HG03442 (cell line): Measurements from ENCODE around the gene PRKAB2.
A peak's percentile ranks its signal among the peaks of the same experiment; 100 is the strongest.
"Not testable (repeated sequence)": the region's sequence is repeated elsewhere in the genome, so short reads cannot be mapped to it uniquely, and the experiment has no call there.

ENCODE experiments used
- ATAC-seq: cut with Tn5 transposase; IDR thresholded peaks from one replicate; pipeline ENCODE4 v1.9.1; 2021; ENCODE audit warnings: mild to moderate bottlenecking, moderate library complexity; ENCODE audit not compliant: unreplicated experiment

PRKAB2 gene, protein sequence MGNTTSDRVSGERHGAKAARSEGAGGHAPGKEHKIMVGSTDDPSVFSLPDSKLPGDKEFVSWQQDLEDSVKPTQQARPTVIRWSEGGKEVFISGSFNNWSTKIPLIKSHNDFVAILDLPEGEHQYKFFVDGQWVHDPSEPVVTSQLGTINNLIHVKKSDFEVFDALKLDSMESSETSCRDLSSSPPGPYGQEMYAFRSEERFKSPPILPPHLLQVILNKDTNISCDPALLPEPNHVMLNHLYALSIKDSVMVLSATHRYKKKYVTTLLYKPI

DNA sequence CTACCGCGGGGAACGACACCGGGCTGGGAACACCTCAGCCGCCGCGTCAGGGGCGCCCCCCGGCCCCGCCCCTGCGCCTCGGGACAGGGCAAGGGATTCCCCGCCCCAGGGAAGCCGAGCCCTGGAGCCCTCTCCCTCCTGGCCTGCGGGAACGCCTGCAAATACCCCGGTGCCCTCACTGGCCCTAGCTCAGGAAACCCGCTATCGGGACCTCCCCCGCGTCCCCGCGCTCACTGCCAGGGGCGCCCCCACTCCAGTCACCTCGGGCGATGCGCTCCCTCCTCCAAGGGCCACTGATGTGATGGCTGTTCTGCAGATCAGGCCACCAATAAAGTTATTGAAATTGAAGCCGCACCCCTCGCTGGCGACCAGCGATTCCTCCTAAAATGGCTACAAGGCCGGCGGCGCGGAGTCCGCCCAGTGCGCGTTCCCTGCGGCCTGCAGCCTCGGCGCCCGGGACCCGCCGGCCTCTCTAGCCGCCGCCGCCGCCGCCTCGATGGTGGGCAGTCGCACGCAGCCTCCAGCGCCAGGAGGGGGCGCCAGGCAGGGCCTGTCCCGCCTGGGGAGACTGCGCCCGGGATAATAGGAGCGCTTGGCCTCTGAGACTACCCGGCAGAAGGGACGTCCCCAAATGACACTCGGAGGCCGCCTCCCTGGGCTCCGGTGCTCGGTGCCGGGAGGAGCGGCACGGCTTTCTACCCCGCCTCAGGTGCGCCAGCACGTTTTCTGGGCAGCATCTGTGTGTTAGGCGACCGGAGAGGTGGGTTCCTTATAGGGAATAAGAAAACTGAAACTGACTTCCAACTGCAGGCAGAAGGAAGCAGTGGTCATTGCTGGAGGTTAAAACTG is at the start of gene PRKAB2:
PRKAB2 (minus strand) TSS at position 303 of the 849 bp plus-strand sequence. CDS start 326 bp downstream, outside the sequence.
- peak; percentile 81 for ATAC-seq

DNA sequence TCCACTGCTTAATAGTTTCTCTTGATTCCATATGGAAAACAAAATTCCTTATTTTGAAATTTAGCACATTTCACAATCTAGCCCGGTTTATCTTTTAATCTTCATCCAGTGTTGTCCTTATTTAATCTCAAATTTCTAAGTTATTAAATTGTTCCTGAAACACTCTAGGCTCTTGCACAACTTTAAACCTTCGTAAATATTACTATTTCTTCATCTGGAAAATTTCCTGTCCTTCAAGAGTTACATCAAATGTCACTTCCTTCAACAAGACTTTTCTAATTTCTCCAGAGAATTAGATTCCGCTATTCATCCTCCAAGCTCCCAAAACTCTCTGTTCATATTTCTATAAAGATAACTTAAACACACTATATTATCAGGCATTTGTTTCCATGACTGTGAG is 46.3 kb upstream of the PRKAB2 start:
- ATAC-seq, result no peak

DNA sequence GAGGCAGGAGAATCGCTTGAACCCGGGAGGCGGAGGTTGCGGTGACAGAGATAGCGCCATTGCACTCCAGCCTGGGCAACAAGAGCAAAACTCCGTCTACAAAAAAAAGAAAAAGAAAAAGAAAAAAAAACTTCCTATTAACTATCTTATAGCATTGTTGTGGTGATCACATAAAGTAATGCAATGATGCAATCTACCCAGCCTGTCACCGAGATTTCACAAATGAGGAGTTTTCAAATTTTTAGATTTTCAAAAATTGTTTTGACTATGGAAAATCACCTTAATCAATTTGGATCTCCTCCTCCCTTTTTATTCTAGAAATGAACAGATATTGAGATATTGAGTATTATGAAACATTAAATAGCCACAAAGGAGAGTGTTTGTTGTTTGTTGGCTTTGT is 44.9 kb upstream of the PRKAB2 start:
- ATAC-seq, result no peak

DNA sequence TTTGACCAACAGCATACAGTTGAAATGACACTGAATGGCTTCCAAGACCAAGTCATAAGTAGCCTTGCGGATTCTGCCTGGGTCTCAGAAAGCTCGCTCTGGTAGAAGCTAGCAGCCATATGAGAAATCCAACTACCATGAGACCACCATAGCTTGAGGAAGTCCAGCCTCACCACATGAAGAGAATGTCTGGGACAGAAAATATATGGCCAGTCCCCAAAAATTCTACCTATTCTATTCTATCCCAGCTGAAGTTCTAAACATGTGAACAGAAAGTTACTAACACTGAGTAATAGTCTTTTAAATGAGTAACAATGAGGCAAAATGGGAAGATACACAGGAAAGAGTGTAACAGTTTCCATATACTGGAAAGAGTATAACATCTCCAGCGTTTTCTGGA is 43.9 kb upstream of the PRKAB2 start:
- no peak for ATAC-seq

DNA sequence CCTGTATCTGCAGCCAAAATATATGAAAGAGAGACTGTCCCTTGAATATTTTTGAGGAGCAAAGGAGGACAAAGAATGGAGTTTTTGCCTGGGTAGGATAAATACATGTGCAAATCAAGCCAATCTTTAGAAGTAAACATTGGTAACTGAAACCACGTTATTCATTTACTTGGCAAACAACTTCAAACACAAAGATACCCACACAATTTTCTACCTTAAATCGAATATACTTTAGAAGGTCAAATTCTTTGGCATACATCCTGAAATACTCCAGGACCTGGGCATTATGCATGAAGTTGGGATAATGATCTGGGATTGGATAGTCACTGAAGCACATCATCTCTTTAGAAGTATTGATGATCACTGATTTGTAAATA is 43.3 kb upstream of the PRKAB2 start:
- no peak for ATAC-seq

DNA sequence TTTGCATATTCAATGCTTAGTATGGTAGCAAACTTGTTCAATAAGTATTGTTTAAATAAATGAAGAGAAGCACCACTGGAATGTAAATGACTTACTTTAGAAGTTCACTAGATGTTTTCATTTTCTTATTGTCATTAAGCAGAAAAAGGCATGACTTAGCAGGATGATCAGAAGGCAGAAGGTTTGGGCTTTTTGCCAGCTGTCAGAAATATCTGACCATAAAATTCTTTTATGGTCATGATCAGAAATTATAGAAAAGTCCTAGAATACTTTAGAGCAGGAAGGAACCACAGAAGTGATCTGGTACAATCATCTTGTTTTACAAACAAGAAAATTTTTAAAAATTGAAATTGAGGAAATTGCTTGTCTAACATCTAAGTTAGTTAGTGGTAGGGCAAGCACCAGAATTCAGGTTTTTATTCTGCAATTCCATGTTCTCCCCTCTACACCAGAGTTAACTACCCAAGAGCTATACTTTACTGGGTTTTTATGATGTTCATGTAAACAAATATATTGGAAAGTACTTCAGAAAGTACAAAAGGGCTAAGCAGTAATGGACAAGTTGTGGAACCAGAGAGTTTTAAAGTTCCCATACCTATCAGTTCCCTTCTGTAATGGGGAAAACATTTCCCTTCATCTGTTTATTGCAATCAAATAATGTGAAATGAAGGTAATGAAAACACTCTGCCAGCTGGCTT is 42.7 kb upstream of the PRKAB2 start:
- ATAC-seq, result no peak

DNA sequence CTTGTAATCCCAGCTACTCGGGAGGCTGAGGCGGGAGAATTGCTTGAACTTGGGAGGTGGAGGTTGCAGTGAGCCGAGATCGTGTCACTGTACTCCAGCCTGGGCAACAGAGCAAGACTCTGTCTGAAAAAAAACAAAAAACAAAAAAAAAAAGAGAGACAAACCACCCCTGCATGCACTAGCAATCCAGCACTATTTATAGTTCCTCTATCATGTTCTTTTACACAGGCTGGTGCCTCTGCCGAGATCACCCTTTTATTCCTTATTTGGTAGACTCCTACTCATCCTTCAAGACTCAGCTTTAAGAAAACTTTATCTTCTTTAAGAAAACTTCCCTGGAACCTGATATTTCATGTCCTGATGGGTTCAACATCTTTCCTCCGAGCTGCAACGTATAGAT is 42.1 kb upstream of the PRKAB2 start:
- no peak for ATAC-seq

DNA sequence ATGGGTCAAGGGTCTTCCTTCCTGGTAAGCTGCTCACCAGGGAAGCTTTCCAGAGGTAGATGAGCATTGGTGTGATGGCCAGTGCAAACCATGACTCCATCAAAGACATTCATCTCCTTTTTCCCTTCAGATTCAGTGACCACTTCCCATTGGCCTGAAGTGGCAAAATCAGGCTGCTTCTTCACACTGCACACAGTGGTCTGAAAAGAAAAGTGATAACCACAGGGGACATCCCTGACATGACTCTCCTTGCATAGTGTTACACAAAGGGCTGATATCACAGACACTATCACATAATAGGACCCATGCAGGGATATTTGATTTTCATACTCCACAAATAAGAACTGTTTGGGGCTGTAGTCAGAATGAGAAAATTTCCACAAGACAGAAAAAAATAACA is 41.0 kb upstream of the PRKAB2 start:
- ATAC-seq, result no peak

DNA sequence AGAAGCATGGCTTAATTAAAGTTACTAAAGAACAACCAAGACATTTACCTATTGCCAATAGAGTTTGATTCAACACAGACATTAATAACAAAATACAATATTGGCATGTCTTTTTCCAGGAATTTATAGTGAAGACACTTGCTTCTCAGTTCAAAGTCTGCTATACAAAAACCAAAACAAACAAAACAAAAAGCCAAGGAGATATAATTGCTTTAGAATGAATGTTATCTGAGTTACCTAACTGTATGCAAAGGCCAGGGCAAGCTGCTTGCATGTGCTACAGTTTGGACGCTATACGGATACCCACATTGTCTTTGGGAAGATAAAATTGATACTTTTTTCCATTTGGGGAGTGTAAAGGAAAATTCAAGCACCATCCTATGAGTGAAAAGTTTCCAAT is 39.3 kb upstream of the PRKAB2 start:
- no peak for ATAC-seq

DNA sequence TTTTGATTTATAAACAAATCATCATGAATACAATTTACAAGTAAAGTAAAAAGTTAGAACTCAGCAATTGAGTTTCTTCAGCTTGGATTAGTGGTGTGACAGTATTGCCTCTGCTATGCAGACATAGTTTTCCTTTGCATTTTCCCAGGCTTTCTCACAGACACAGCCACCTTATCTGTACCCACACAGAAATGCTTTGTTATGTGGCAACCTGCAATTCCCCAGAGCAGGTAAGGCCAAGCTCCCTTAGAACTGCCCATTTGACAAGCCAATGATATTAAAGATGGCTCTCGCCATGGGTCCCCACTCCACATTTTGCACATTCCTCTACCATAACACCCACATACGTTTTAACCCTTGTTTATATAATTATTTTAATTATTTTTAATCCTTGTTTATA is 38.7 kb upstream of the PRKAB2 start:
- no peak for ATAC-seq

DNA sequence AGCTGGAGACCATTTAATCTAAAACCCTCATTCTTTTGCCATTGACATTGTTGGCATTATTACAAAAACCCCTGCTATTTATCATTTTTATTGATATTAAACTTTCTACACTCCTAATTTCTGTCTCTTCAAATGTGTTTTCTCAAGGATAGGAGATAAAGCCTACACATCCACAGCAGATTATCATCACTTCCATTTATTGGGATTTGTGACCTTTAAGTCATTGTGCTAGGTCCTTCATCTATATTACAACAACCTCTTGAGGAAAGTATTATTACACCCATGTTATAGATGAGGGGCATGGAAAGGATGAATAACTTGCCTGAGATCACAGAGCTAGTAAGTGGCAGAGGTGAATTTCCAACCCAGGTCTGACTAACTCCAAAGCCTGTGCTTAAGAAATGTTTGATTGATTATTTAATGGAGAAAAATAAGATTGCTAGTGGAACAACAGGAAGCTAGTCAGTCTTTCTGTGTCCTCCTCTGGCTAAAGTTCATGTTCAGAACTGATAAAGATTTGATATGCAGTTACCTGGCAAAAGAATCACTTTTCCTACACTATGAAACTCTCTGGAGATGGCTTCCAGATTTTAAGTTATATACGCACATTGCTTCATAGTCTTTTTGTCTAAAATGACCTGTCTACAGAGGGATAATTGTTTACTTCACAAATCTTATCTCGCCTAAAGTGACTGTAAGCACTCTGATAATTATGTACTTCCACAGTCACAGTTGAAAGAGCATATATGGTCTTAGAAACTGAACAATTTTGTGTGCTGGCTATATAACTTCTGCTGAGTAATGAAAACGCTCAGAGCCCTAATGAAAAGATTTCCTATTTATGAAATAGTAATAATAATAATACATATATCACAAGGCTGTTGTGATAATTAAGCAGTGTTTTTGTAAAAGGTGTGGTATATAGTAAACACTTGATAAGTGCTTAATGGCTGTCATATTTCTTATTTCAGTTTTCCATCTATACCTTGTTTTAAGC is 37.9 kb upstream of the PRKAB2 start:
- ATAC-seq, result no peak

DNA sequence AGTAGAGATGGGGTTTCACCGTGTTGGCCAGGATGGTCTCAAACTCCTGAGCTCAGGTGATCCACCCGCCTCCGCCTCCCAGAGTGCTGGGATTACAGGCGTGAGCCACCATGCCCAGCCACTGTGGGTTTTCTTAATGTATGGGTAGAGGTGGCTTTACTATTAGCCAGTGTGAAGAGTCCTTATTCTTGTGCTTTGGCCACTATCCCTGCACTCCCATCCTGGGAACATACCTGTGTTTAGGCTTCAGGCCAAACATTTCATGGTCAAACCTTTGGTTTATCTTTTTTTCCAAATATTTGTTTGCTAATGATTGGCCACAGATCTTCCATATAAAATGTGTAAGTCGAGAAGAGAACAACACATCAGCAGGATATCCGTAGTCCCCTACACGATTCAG is 36.3 kb upstream of the PRKAB2 start:
- ATAC-seq, result no peak

DNA sequence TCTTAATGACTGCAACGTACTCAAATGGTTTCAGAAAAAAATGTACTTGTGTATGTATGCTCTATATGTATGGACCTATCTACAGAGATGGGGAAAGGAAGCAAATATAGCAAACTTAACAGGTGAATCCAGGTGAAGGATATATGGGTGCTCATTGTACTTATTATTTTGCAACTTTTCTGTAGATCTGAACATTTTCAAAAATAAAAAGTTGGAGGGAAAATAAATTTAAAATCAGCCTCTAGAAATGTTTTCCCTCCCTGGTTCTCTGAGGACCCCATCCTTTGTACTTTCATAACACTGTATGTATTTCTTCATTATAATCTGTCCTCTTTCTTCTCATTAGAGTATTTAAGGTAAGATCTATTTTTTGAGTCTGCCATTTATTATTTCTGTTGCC is 34.9 kb upstream of the PRKAB2 start:
- ATAC-seq, result no peak

DNA sequence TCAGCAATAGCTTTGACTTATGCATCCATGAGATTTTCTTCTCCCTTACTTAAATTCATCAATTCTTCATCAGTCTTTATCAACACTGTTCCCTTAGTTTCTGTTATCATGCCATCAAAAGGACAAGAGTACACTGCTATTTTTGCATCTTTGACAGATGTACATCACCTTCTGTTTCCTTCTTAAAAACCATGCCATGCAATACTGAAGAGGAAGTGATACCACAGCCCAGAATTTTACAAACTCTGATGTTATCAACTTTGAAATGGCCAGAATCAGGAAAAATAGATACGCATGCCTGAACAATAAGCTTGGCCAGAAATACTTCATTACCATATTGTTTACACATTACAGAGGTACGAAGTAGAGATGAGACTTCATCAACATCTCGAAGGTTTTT is 31.8 kb upstream of the PRKAB2 start:
- no peak for ATAC-seq

DNA sequence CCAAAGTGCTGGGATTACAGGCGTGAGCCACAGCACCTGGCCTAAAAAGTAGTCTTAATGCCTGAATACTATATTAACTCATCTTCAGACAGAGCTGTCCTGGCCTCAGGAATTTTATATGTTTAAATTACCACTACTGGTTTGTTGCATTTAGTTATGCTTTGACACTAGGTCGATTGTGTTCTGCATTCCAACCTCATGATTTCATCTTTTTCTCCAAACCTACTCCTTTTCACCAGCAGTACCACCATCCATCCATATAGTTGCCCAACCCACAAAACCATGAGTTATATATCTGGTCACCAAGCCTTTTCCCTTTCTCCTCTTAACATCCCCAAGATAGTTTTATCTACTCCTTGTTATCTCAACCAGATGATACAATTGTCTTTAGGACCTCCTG is 30.3 kb upstream of the PRKAB2 start:
- ATAC-seq, result no peak

DNA sequence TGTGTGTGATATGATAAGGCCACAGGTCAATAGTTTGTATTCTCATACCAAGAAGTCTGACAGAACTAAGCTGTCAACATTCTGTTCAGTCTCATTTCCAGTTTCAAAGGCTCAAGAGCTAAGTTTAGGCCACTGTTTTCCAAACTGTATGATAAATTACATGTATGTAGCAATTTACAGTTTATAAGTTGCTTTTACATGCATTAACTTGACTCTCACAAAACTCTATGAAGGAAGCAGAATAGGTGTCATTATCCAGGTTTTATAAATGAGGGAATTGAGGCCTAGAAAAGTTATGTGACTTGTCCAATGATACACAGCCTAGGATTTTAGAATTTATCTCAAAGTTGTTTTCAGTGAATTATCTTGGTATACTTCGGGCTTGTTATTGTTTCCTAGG is 29.5 kb upstream of the PRKAB2 start:
- ATAC-seq, result no peak

DNA sequence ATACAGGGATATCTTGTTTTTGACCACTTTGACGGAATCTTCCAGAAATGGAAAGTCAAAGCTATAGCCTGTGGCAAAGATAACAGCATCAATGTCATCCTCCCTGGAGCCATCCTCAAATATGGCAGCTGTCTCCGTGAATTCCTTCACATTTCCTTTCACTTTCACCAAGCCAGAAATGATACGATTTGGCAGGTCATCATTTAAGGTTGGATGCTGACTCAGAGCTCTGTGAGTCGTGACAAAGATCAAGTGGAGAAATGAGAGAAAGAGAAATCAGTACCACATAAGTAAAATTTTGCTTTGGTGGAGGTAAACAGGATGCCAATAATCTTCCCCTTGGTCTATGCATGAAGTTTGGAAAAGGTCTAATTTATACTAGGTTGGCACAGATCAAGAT is 29.0 kb upstream of the PRKAB2 start:
- ATAC-seq, result no peak

DNA sequence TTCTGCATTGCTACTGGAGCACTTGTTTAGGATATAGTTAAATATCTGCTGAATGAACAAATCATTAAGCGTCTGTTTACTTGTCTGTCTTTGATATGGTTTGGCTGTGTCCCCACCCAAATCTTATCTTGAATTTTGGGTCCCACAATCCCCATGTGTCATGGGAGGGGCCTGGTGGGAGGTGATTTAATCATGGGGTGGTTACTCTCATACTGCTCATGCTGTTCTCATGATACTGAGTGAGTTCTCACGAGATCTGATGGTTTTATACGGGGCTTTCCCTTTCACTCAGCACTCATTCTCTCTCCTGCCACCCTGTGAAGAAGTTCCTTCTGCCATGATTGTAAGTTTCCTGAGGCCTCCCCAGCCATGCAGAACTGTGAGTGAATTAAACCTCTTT is 25.1 kb upstream of the PRKAB2 start:
- not testable (repeated sequence) for ATAC-seq

DNA sequence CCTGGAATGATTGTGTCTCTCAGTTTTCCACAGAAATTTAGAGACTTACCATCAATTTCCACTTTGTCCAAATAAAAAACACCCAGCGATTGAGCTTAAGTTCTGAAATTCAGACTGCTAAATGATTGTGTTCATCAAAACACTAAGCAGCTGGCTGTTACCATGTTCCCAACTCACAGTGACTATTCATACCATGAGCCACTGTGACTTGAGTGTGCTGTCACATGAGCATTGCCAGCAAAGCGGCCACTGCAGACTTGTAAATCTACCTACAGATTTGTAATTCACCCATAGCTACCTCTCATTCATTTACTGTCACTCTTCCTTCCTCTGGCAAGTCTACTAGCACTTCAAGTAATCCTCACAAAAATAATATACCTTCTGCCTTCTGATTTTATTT is 17.2 kb upstream of the PRKAB2 start:
- no peak for ATAC-seq

DNA sequence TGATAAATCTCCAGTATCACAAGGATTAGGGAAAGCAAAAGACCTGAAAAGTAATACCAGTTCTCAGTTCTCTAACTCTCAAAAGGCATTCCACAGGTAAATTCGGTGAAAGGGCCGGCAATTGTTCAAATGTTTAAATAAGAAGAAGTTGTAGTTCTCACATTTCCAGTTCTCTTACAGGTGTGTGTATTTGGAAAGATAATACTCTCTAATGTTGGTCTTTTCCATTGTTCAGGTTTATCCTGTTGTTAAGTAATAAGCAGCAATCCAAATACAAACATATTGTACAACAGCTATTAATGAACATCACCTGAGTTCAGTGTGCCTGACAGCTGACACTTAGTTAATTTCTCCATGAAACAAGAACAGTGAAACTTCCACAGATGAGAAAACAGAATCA is 13.2 kb upstream of the PRKAB2 start:
- ATAC-seq, result no peak
